Hematopoietic multipotent progenitor cell treated with erythropoietin and hydrocortisone succinate and interleukin-3 and kit ligand, for 8 days (in vitro differentiated cells): ENCODE data around the gene LANCL1.
"Not testable (repeated sequence)": the region's sequence is repeated elsewhere in the genome, so short reads cannot be mapped to it uniquely, and the experiment has no call there.

ENCODE experiments used
- DNase-seq: peaks from one replicate; pipeline ENCODE4 v3.0.0-alpha.2; 2015

LANCL1 gene

DNA sequence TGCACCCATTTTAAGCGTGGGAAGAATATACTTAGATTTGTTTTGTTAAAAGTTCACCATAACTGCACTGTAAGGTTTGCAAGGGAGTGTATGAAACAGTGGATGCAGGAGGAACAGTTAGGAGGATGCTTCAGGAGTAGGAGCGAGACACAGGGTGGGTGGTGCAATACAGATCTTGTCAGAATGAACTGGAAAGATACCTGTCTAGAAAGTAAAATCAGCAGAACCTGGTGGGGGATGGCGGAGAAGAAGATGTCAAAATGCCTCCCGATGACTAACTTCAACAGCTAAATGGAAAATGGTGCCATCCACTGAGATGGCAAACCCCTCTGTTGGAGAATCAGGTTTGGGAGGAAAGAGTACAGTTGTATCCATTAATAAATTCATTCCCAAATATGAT lies 18.2 kb downstream of the LANCL1 start:
- no peak for DNase-seq

- no peak for DNase-seq
Measured at GRCh38 chr2:210456571-210456970, 20.0 kb downstream of the LANCL1 start.

GRCh38 chr2:210454336-210454735 lies 22.2 kb downstream of the LANCL1 start:
- no peak for DNase-seq

DNA sequence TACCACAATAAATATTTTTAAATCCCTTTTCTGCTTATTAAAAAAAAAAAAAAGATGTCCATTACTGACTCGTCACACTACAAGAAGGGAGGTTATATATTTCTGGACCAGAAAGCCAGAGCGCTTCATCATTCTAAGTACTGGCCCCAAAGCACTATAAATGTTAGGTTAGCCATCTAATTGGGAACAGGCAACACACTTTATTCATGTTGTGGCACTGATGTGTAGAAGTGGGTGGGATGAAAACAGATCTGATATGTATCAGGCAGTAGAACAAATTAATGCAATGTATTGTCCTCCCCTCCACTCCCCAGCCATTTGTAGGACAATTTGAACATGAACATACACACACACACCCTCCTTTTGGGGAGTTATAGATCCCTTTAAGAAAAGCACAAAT lies 24.4 kb downstream of the LANCL1 start:
- DNase-seq: no peak

- DNase-seq: not testable (repeated sequence)
Measured at GRCh38 chr2:210450942-210451341, 25.6 kb downstream of the LANCL1 start.

GRCh38 chr2:210445732-210446131 lies 30.8 kb downstream of the LANCL1 start:
- peak; percentile 77 for DNase-seq

- DNase-seq: peak; percentile 58
Measured at GRCh38 chr2:210445116-210445707, 31.3 kb downstream of the LANCL1 start.

DNA sequence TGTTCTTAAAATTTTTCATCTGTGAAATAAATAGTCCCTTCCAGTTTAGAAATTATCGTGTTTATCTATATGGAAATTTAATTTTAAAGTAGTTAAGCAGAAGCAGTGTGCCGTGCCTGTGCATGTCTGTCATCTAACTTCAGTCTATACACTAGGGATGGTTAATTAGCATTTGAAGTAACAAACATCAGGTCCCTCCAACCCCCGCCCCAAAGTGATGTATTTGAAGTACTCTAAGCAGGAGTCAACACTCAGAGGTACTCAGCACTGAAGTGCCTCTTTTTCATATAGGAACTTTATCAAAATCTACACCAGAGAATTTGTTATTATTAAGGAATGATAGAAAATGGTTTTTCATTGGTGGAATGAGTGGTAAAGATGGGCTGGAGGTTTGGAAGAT lies 33.0 kb downstream of the LANCL1 start:
- no peak for DNase-seq

DNA sequence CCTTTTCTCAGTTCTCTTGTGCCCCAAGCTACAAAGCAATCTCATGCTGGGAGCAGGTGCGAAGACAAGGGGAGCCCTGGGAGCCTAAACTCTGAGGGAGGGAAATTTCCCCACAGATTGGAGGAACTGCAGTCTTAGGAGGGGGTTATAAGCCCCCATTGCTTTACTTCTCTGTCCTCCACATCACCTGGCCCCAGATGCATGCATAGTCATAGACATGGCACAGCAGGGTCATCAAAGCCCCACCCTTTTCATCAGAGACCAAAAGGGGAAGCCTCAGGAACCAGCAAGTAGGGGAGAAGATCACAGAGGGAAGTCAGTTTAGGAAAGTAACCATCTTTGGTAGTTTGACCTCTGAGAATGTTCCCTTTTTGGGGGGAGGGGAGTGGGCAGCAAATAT lies 33.7 kb downstream of the LANCL1 start:
- DNase-seq: no peak

- no peak for DNase-seq
Measured at GRCh38 chr2:210442457-210442856, 34.1 kb downstream of the LANCL1 start.

DNA sequence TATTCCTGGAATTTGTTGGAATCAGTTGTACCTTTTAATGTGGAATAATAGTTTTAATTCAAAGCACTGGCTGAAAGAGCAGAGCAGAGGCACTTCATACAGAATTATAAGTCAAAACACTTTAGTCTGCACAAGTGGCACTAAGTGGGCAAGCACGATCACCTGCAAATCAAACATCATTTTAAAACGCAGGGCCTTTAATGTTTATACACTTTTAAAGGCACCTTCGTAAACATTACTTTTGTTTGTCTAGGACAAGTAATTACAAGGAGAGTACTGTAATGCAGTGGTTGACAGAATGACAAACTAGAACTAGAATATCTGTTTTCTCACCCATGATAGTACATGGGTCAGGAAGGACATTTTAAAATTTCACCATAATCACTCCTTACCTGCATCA lies 36.4 kb downstream of the LANCL1 start:
- DNase-seq: no peak

DNA sequence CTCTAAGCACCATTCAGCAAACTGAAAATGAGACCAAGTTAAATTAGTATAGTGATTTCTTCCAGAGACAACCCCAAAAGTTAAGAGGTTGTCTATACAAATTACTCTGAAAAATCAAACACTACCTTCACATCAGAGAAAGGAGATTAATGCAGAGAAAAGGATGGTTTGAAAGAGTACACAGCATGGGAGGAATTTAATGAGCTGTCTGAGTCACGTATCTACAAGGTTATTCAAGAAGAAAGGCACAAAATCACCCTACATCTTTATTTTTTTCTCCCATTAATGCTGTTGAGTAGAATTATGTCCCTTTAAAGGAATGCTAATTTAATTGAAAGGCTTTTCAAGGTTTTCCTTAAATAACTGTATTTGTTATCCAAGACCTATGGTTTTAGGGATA lies 41.1 kb downstream of the LANCL1 start:
- no peak for DNase-seq

GRCh38 chr2:210432633-210433032 lies 43.9 kb downstream of the LANCL1 start:
- no peak for DNase-seq

GRCh38 chr2:210429403-210430137 lies 47.0 kb downstream of the LANCL1 start:
- DNase-seq: no peak

- no peak for DNase-seq
Measured at GRCh38 chr2:210428393-210429179, 48.0 kb downstream of the LANCL1 start.

GRCh38 chr2:210427309-210427708 lies 49.2 kb downstream of the LANCL1 start:
- not testable (repeated sequence) for DNase-seq

GRCh38 chr2:210422366-210422765 lies 54.2 kb downstream of the LANCL1 start:
- DNase-seq: no peak

DNA sequence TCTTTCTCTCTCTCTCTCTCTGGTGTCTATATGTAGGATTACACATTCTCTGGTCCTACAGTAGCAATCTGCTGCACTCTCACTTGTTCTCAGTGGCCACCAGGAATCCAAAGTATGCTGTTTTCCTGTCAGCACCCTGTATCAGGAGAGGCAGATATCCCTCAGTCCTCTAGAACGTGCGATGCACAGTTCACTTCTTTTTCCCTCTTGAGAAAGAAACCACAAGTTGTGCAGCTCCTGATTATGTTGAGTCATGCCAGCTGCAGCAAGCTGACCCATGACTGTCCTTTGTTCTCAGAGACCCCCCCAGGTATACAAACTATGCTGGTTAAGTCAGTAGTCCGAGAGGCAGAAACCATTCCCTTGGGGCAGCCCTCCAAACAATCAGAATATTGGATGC lies 54.6 kb downstream of the LANCL1 start:
- DNase-seq: no peak

DNA sequence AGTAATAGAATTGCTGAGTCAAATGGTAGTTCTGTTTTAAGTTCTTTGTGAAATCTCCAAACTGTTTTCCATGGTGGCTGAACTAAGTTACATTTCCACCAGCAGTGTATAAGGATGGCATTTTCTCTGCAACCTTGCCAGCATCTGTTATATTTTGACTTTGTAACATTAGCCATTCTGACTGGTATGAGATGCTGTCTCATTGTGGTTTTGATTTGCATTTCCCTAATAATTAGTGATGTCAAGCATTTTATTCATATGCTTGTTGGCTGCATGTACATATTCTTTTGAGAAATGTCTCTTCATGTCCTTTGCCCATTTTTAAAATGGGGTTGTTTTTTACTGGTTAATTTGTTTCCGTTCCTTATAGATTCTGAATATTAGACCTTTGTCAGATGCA lies 63.9 kb downstream of the LANCL1 start:
- DNase-seq: no peak

- no peak for DNase-seq
Measured at GRCh38 chr2:210410542-210410941, 66.0 kb downstream of the LANCL1 start.

GRCh38 chr2:210399440-210400041 lies 77.0 kb downstream of the LANCL1 start:
- peak; percentile 30 for DNase-seq

GRCh38 chr2:210392469-210392881 lies 84.1 kb downstream of the LANCL1 start:
- no peak for DNase-seq

- no peak for DNase-seq
Measured at GRCh38 chr2:210389856-210390255, 86.7 kb downstream of the LANCL1 start.

DNA sequence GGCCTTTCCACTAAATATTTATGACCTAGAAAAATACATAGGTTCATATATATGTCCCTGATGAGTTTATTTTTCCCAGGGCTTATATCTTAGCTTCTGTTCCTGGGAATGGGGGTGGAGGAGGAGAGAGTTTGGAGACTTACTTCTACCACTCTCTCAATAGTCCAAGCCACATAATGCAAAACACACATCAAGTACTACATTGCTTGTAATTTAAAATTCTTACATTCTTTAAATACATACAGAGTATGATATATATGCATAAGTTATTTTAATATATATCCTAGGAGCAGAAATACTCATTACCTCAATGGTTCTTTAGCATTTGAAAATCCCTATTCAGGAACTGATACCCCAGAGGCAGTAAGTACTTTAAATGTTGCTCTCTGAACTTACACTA lies 88.4 kb downstream of the LANCL1 start:
- DNase-seq: no peak
